CD14-positive monocyte (primary cell): Measurements from ENCODE around the gene MEF2B. TPM values are rescaled to one million over a fixed set of nuclear protein-coding genes. Genes with fewer than 3 reads are reported as not detected.
"Not testable (repeated sequence)": the region's sequence is repeated elsewhere in the genome, so short reads cannot be mapped to it uniquely, and the experiment has no call there.

Source experiments
- DNase-seq, 3 donors: peaks; one replicate each; pipeline ENCODE4 v3.0.0-alpha.2; 2011 to 2022
- H2AFZ ChIP-seq: 2 replicates; pipeline ENCODE4 v1.6.0; 2012; ENCODE audit warnings: mild to moderate bottlenecking, low read depth, low read length, inconsistent platforms; ENCODE audit not compliant: insufficient read depth, poor library complexity, severe bottlenecking
- H3K27ac ChIP-seq, 2 donors: 1 replicate in 1 of 2; 2 replicates in 1 of 2; pipeline ENCODE4 v1.5.1; 2012 to 2013; ENCODE audit warnings: low read length in 2 of 2, control low read depth in 1 of 2, inconsistent platforms in 1 of 2, low read depth in 1 of 2, mild to moderate bottlenecking in 1 of 2
- H3K27me3 ChIP-seq, 2 donors: one replicate each; pipeline versions ENCODE4 v1.6.0 to v1.6.1; 2011 to 2013; ENCODE audit warnings: low read length in 2 of 2; ENCODE audit not compliant: control insufficient read depth in 2 of 2, insufficient read depth in 2 of 2
- H3K36me3 ChIP-seq, 2 donors: replicated peaks in 1 of 2; 1 replicate in 1 of 2; 2 replicates in 1 of 2; pipeline versions ENCODE4 v1.5.1 to v1.6.1; 2012 to 2013; ENCODE audit warnings: low read length in 2 of 2, control low read depth in 1 of 2, inconsistent platforms in 1 of 2, mild to moderate bottlenecking in 1 of 2; ENCODE audit not compliant: insufficient read depth in 2 of 2, control insufficient read depth in 1 of 2
- H3K4me1 ChIP-seq, 2 donors: 1 replicate in 1 of 2; 2 replicates in 1 of 2; pipeline versions ENCODE4 v1.5.1 to v1.6.1; 2012 to 2013; ENCODE audit warnings: low read length in 2 of 2, control low read depth in 1 of 2, inconsistent platforms in 1 of 2, mild to moderate bottlenecking in 1 of 2, moderate library complexity in 1 of 2; ENCODE audit not compliant: insufficient read depth in 2 of 2, control insufficient read depth in 1 of 2
- H3K4me2 ChIP-seq: replicated peaks from 2 replicates; pipeline ENCODE3; 2012; ENCODE audit warnings: low read length, moderate library complexity, mild to moderate bottlenecking; ENCODE audit not compliant: poor library complexity, severe bottlenecking; ENCODE audit errors: extremely low read depth
- H3K4me3 ChIP-seq, 3 experiments: fragments of 200-600 bp in 1 of 3; sonication (generic) in 1 of 3; replicated peaks in 1 of 3; 1 replicate in 2 of 3; 2 replicates in 1 of 3; pipeline ENCODE4 v1.5.1; 2011 to 2013; ENCODE audit warnings: low read length in 3 of 3, mild to moderate bottlenecking in 3 of 3, control low read depth in 2 of 3, low read depth in 2 of 3, inconsistent platforms in 1 of 3, moderate library complexity in 1 of 3
- H3K79me2 ChIP-seq: 2 replicates; pipeline ENCODE4 v1.6.0; 2012; ENCODE audit warnings: mild to moderate bottlenecking, control low read depth, inconsistent platforms, low read length, moderate library complexity; ENCODE audit not compliant: insufficient read depth
- H3K9ac ChIP-seq: 2 replicates; pipeline ENCODE4 v1.6.0; 2017; ENCODE audit warnings: low read length, mild to moderate bottlenecking; ENCODE audit not compliant: insufficient read depth, poor library complexity, severe bottlenecking
- H3K9me3 ChIP-seq, 2 donors: replicated peaks in 1 of 2; 1 replicate in 1 of 2; 2 replicates in 1 of 2; pipeline versions ENCODE4 v1.5.1 to v1.6.1; 2012 to 2013; ENCODE audit warnings: low read length in 2 of 2, control low read depth in 1 of 2; ENCODE audit not compliant: control insufficient read depth in 1 of 2, insufficient read depth in 1 of 2
- H4K20me1 ChIP-seq: 2 replicates; pipeline ENCODE4 v1.6.0; 2012; ENCODE audit warnings: mild to moderate bottlenecking, low read length, control low read depth, moderate library complexity; ENCODE audit not compliant: insufficient read depth
- H3K27ac Mint-ChIP-seq, 7 donors: one replicate each; pipeline ENCODE4 v1.8.0; 2020; ENCODE audit warnings: mild to moderate bottlenecking in 7 of 7, mixed read lengths in 7 of 7, moderate library complexity in 6 of 7, inconsistent platforms in 2 of 7
- H3K27me3 Mint-ChIP-seq, 3 donors: one replicate each; pipeline ENCODE4 v1.8.0; 2021 to 2022; ENCODE audit warnings: low read depth in 3 of 3, mild to moderate bottlenecking in 3 of 3, mixed read lengths in 3 of 3, moderate library complexity in 3 of 3, inconsistent platforms in 1 of 3
- H3K36me3 Mint-ChIP-seq, 2 donors: one replicate each; pipeline ENCODE4 v1.8.0; 2020; ENCODE audit warnings: mixed read lengths in 2 of 2, inconsistent platforms in 1 of 2, mild to moderate bottlenecking in 1 of 2
- H3K4me1 Mint-ChIP-seq: one replicate; pipeline ENCODE4 v1.8.0; 2020; ENCODE audit warnings: mild to moderate bottlenecking, mixed read lengths
- H3K4me3 Mint-ChIP-seq, 2 donors: one replicate each; pipeline ENCODE4 v1.8.0; 2020; ENCODE audit warnings: mild to moderate bottlenecking in 2 of 2, mixed read lengths in 2 of 2, moderate library complexity in 1 of 2
- H3K9me3 Mint-ChIP-seq, 7 donors: one replicate each; pipeline ENCODE4 v1.8.0; 2020 to 2022; ENCODE audit warnings: mixed read lengths in 7 of 7, mild to moderate bottlenecking in 6 of 7, moderate library complexity in 6 of 7, inconsistent platforms in 2 of 7
- WGBS: methylation state at CpG from one replicate; pipeline ENCODE4 v1.1.5; 2013; ENCODE audit warnings: missing lambda C conversion rate; ENCODE audit not compliant: insufficient coverage; 5-methylcytosine and 5-hydroxymethylcytosine counted together
- intact Hi-C, 2 donors: fragments of 100-400 bp; cut with micrococcal nuclease; formaldehyde crosslinking; loops; one replicate each; pipeline versions ENCODE4 v1.15.0 to v1.15.1; 2023
- polyA plus RNA-seq, 3 donors: library from polyadenylated mRNA; depleted of rRNA in 1 of 3; unstranded in 2 of 3; stranded (reverse) in 1 of 3; fragments of 300-500 nt in 2 of 3; fragments of >200 nt in 1 of 3; fragmentation: Illumina TruSeq in 2 of 3; gene quantifications; 1 replicate in 2 of 3; 2 replicates in 1 of 3; pipeline ENCODE4 v1.2.3, GENCODE V29; 2012 to 2021
- TF ChIP-seq, protein P1 (sequence below): fragments of 200-600 bp; IDR thresholded peaks from one replicate; pipeline ENCODE4 v1.8.0; 2022; ENCODE audit warnings: antibody characterized with exemption, mild to moderate bottlenecking

Gene MEF2B
- polyA plus RNA-seq, 3 donors: 0.15 to 1.8 (median 0.30) TPM

- no peak overlapping the region for H3K4me2 ChIP-seq
- H3K9ac ChIP-seq: no peak overlapping the region
- Mint-ChIP-seq H3K4me3 (no peak overlapping the region), H3K9me3 (peaks cover 0 to 3% (median 0%) of the 10 kb centered on the region in 7 donors), H3K36me3 (peaks cover 0 to 2% of the 10 kb centered on the region in 2 donors), H3K4me1 (peaks cover 9% of the 10 kb centered on the region), H3K27me3 (peaks cover 7 to 15% (median 12%) of the 10 kb centered on the region in 3 donors), H3K27ac (no peak overlapping the region)
- H4K20me1 ChIP-seq: no peaks in the 10 kb centered on the region
- H3K36me3 ChIP-seq: no peaks in the 10 kb centered on the region
- H3K4me1 ChIP-seq: peaks cover 0 to 8% of the 10 kb centered on the region in 2 donors
- H3K27ac ChIP-seq: no peak overlapping the region
- DNase-seq: no peak
- H3K9me3 ChIP-seq: no peaks in the 10 kb centered on the region
- H3K79me2 ChIP-seq: no peaks in the 10 kb centered on the region
- intact Hi-C loops: no loop called here
- no peak overlapping the region for H2AFZ ChIP-seq
- peaks cover 0 to 3% of the 10 kb centered on the region in 2 donors for H3K27me3 ChIP-seq
- H3K4me3 ChIP-seq: no peak overlapping the region
- 96% methylated on average over 5 of the region's 9 CpGs for WGBS
- TF ChIP-seq, protein P1, sequence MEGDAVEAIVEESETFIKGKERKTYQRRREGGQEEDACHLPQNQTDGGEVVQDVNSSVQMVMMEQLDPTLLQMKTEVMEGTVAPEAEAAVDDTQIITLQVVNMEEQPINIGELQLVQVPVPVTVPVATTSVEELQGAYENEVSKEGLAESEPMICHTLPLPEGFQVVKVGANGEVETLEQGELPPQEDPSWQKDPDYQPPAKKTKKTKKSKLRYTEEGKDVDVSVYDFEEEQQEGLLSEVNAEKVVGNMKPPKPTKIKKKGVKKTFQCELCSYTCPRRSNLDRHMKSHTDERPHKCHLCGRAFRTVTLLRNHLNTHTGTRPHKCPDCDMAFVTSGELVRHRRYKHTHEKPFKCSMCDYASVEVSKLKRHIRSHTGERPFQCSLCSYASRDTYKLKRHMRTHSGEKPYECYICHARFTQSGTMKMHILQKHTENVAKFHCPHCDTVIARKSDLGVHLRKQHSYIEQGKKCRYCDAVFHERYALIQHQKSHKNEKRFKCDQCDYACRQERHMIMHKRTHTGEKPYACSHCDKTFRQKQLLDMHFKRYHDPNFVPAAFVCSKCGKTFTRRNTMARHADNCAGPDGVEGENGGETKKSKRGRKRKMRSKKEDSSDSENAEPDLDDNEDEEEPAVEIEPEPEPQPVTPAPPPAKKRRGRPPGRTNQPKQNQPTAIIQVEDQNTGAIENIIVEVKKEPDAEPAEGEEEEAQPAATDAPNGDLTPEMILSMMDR: no peak
Observed at GRCh38 chr19:19109601-19110000, 60.5 kb downstream of the MEF2B start.

- H3K79me2 ChIP-seq: no peaks in the 10 kb centered on the region
- Mint-ChIP-seq H3K27me3 (peaks cover 5 to 13% (median 12%) of the 10 kb centered on the region in 3 donors), H3K9me3 (peaks cover 0 to 3% (median 0%) of the 10 kb centered on the region in 7 donors), H3K27ac (no peak overlapping the region), H3K36me3 (peaks cover 0 to 2% of the 10 kb centered on the region in 2 donors), H3K4me3 (no peak overlapping the region), H3K4me1 (peaks cover 9% of the 10 kb centered on the region)
- intact Hi-C loops: no loop called here
- peaks cover 0 to 8% of the 10 kb centered on the region in 2 donors for H3K4me1 ChIP-seq
- H3K4me2 ChIP-seq: no peak overlapping the region
- H3K36me3 ChIP-seq: no peaks in the 10 kb centered on the region
- 100% methylated on average over 2 of the region's 11 CpGs for WGBS
- no peak overlapping the region for H3K9ac ChIP-seq
- no peak overlapping the region for H2AFZ ChIP-seq
- H3K4me3 ChIP-seq: no peak overlapping the region
- DNase-seq: no peak
- H3K27ac ChIP-seq: no peak overlapping the region
- no peaks in the 10 kb centered on the region for H3K9me3 ChIP-seq
- no peaks in the 10 kb centered on the region for H4K20me1 ChIP-seq
- TF ChIP-seq, protein P1: no peak
- peaks cover 0 to 3% of the 10 kb centered on the region in 2 donors for H3K27me3 ChIP-seq
Observed at GRCh38 chr19:19107654-19108053, 62.4 kb downstream of the MEF2B start.

GRCh38 chr19:19106938-19107337, 63.1 kb downstream of the MEF2B start:
- WGBS: 100% methylated on average over 2 of the region's 7 CpGs
- H3K4me3 ChIP-seq, H3K27ac Mint-ChIP-seq, H3K79me2 ChIP-seq, H3K27me3 ChIP-seq, H3K9me3 ChIP-seq, H3K27ac ChIP-seq, H3K4me2 ChIP-seq, H3K36me3 Mint-ChIP-seq, H3K9me3 Mint-ChIP-seq, H3K4me1 Mint-ChIP-seq, DNase-seq, intact Hi-C loops, H3K36me3 ChIP-seq, H2AFZ ChIP-seq, H4K20me1 ChIP-seq, H3K4me3 Mint-ChIP-seq, H3K4me1 ChIP-seq, H3K9ac ChIP-seq: not testable (repeated sequence)
- H3K27me3 Mint-ChIP-seq: peaks cover 5 to 13% (median 12%) of the 10 kb centered on the region in 3 donors
